ENCODE data around the gene SORCS2.

SORCS2 gene

GRCh38 chr4:7384003-7384928, 191.9 kb downstream of the SORCS2 start:
- in situ Hi-C loops (cut with MboI; ENCODE audit: low sequenced_read_pairs), result no loop called here

GRCh38 chr4:7384929-7385890, 192.9 kb downstream of the SORCS2 start:
- in situ Hi-C loops (cut with MboI; ENCODE audit: low sequenced_read_pairs), result no loop called here

- in situ Hi-C loops (cut with MboI; ENCODE audit: low sequenced_read_pairs), result no loop called here
Observed at GRCh38 chr4:7387925-7388324, 195.6 kb downstream of the SORCS2 start.

GRCh38 chr4:7388627-7389026, 196.3 kb downstream of the SORCS2 start:
- in situ Hi-C loops (cut with MboI; ENCODE audit: low sequenced_read_pairs), result no loop called here

DNA sequence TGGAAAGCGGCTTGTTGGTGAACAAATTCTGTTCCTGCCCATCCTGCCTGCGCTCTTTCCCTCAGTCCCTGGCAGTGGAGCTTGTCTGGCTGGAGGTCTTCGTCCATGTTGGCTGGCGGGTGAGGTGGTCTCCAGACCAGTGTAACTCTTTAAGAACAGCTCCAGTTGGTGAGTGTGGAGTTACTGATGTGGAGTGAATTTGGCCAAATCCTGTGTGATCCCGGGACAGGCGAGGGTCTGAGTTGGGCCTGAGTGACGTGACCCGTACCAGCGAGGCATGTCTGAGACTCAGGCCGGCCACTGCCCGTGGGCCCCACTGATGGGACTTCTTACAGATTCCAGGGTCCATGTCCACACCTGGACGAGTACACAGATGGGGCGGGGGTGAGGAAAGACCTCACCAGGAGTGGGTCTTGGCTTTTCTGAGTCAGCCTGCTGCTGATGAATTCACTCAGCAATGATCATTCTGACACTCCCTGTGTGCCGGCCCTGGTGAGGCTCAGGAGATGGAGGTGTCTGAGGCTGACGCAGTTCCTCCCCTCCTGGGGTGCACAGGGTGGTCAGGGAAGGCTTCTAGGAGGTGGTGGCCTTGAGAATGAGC, 196.9 kb downstream of the SORCS2 start:
- in situ Hi-C loops (cut with MboI; ENCODE audit: low sequenced_read_pairs), result no loop called here

- in situ Hi-C loops (cut with MboI; ENCODE audit: low sequenced_read_pairs), result no loop called here
Observed at GRCh38 chr4:7389719-7390118, 197.4 kb downstream of the SORCS2 start.

GRCh38 chr4:7390336-7390735, 198.0 kb downstream of the SORCS2 start:
- in situ Hi-C loops (cut with MboI; ENCODE audit: low sequenced_read_pairs), result no loop called here

- in situ Hi-C loops (cut with MboI; ENCODE audit: low sequenced_read_pairs), result no loop called here
Observed at GRCh38 chr4:7390906-7391636, 198.7 kb downstream of the SORCS2 start.

DNA sequence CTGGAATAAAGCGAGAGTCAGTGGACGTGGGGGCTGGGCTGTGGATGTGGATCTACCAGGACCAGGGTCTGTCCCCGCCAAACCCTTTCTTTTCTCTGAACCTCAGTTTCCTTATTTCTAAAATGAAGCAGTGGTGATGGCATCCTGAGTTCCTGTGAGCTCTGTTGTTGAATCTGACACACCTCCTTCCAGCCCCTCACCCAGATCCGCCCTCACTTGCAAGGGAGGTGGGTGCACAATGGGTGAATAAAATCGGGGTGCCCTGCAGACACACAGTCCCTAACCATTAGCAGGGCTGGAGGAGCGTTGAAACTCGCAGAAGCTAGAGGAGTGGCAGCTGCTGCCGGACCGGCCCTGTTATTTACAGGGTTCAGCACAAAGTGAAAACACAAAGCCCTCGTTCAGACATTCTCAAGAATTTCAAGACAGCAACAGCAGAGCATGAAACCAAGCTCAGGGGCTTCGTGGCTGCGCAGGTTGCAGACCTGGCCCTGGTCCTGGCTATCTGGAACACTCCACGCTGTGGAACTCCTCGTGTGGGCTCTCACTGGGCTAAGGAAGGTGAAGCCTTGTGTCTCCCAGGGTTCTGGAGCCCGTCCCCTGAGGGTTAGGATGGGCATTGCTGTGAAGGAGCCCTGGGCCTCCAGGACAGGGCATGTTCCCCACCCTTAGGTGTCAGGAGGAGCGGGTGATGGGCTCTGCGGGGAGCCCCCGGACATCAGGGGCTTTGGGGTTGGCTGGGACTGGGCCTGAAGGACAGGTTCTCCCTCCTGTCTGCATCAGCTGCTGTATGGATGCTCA, 199.5 kb downstream of the SORCS2 start:
- in situ Hi-C loops (cut with MboI; ENCODE audit: low sequenced_read_pairs), result no loop called here

DNA sequence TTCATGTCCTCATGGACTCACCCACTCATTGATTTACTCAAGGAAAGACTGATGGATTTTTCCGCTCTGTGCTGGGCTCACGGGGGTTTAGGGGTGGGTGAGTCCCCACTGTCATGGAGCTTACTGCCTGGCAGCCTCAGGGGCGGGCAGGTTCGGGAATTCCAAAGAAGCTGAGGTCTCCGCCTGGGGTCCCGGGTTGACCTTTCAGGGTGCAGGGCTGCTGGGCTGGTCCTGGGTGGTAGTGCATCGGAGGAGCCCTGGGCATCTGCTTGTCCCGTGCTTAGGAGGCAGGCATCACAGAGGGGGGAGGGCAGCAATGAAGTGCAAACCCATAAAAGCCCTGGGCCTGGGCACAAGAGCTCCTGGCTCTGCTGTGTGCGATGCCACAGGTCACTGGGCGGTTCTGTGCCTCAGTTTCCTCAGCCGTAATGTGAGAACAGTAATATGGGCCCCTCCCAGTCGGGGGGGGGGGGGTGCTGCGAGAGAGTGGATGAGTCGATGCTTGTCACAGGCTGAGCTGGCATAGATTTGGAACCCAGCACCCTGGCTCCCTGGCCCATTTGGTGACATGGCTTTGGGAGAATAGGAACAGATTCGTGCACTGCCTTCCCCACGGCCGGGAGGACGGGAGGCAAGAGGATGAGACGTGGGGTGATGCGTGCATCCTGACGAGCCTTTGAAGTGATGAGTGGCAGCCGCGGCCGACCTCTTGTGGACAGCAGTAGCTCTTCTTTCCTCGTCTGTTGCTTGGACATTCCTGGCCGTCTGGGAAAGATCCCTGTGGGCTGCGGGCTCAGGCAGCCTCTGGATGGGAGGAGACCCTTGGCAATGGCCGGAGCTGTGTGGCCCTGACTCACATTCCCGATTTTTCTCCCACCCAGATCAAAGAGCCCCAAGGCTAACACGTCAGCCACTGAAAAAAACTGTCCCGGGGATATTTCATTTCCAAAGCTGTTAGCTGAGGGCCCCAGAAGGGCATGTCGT, 200.4 kb downstream of the SORCS2 start:
- in situ Hi-C loops (cut with MboI; ENCODE audit: low sequenced_read_pairs), result no loop called here

- in situ Hi-C loops (cut with MboI; ENCODE audit: low sequenced_read_pairs), result no loop called here
Observed at GRCh38 chr4:7393601-7394575, 201.6 kb downstream of the SORCS2 start.

- in situ Hi-C loops (cut with MboI; ENCODE audit: low sequenced_read_pairs), result no loop called here
Observed at GRCh38 chr4:7394681-7395451, 202.5 kb downstream of the SORCS2 start.

GRCh38 chr4:7395645-7396044, 203.3 kb downstream of the SORCS2 start:
- in situ Hi-C loops (cut with MboI; ENCODE audit: low sequenced_read_pairs), result no loop called here

DNA sequence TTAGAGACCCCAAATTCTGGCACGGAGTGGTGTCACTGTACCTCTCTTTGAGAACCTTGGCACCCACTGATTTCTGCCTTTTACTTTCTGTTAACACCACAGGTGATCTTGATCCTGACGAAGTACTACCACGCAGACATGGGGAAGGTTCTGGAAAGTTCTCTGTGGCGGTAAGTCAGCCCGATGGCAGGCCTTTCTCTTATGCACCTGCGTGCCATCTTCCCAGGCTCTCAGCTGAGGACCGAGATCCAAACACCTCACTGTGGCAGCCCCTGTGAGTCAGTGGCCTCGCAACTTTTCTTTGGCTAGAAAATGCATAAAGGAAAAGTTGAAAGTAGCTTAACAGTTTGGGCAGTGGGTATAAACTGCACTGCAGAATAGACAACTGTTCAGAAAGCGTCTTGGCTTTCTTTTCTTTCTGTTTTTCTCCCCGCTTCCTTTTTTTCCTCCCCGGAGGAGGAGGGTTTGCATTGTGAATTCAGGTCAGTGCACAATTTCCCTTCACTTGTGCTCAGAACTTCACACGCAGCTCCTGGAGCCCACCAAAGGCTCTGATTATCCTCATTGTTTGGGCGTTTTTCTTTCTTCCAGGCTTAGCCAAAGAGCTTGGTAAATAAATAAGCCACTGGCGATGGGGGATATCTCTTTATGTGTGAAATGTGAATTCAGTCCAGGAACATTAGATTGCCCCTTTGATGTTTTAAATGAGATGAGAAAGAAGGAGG, 204.0 kb downstream of the SORCS2 start:
- in situ Hi-C loops (cut with MboI; ENCODE audit: low sequenced_read_pairs), result no loop called here

DNA sequence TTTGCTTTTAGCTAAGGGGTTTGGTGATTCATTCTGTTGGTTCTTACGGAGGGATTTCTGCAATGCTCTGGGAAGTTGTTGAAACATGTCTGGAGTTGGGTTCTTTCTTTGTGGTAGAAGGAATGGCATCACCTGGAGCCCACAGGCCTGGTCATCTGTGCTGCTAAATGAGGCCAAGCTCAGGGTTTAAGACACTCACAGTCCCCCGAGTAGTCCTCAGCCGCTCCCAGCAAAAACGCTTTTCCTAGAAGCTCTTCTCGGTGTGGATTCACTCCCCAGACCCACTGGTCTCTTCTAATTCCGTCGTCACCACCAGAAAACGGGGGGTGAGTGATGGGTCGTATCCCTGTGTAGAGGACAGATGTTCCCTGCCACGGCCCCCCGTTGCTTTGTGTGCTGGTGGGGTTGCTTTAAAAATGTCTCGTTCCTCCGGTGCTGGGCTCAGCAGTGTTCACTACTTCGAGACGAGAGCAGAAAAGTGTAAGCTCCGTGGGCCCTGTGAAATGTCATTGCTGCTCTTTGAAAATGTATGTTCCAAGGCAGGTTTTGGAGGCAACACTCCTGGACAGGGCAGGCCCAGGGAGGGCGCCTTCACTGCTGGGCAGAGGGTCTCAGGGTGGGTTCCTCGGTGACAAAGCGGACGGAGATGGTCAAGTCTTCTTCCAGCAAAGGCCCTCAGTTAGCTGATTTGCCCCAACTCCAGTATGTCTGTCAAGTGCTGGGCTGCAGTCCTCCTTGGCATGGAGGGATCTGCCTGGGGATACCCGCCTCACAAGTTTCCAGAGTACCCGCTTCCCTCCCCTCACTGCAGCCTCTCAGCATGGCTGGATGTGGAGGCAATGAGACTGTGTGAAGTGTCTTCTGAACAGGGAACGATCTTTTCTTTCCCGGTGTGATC, 205.1 kb downstream of the SORCS2 start:
- in situ Hi-C loops (cut with MboI; ENCODE audit: low sequenced_read_pairs), result no loop called here
